T follicular helper cell (primary cell): ENCODE data around the gene TLE7.

Source experiments
- DNase-seq: peaks from one replicate; pipeline ENCODE4 v3.0.0-alpha.2; 2020; ENCODE audit warnings: low read depth
- total RNA-seq, 2 experiments: gene quantifications; one replicate each; lab custom pipeline; 2026; lab: John Stamatoyannopoulos, UW

Gene TLE7
- 0 reads per million in 2 experiments for total RNA-seq

GRCh38 chr16:71442051-71442440, at the start of gene TLE7:
TLE7 (minus strand) TSS chr16:71442054; CDS start chr16:71433324, 8,730 bp downstream.
- DNase-seq: no peak

- no peak for DNase-seq
Measured at GRCh38 chr16:71491054-71491453, 49.2 kb upstream of the TLE7 start.

- no peak for DNase-seq
Measured at GRCh38 chr16:71490361-71490760, 48.5 kb upstream of the TLE7 start.

- DNase-seq: no peak
Measured at GRCh38 chr16:71489122-71489521, 47.3 kb upstream of the TLE7 start, which contains the start of gene ZNF19. ZNF19 (minus strand) TSS chr16:71489324; CDS start chr16:71482114, 7,210 bp downstream.

- peak; percentile 75 for DNase-seq
Measured at GRCh38 chr16:71484006-71484893, 42.4 kb upstream of the TLE7 start.

GRCh38 chr16:71482569-71482968, 40.7 kb upstream of the TLE7 start:
- DNase-seq: no peak

GRCh38 chr16:71480956-71481355, 39.1 kb upstream of the TLE7 start:
- no peak for DNase-seq

GRCh38 chr16:71479420-71479819, 37.6 kb upstream of the TLE7 start:
- DNase-seq: no peak

- no peak for DNase-seq
Measured at GRCh38 chr16:71476457-71477124, 34.7 kb upstream of the TLE7 start.

GRCh38 chr16:71474864-71475263, 33.0 kb upstream of the TLE7 start:
- no peak for DNase-seq

GRCh38 chr16:71473891-71474290, 32.0 kb upstream of the TLE7 start:
- no peak for DNase-seq

- no peak for DNase-seq
Measured at GRCh38 chr16:71472931-71473330, 31.1 kb upstream of the TLE7 start.

GRCh38 chr16:71472051-71472450, 30.2 kb upstream of the TLE7 start:
- DNase-seq: no peak

- DNase-seq: peak; percentile 33
Measured at GRCh38 chr16:71467810-71468209, 26.0 kb upstream of the TLE7 start.

- no peak for DNase-seq
Measured at GRCh38 chr16:71464231-71464630, 22.4 kb upstream of the TLE7 start.

GRCh38 chr16:71461686-71462648, 20.1 kb upstream of the TLE7 start, which contains the start of gene ZNF23:
ZNF23 (minus strand) TSS chr16:71462247; CDS start chr16:71456796, 5,451 bp downstream.
- DNase-seq: peak; percentile 54

GRCh38 chr16:71460941-71461340, 19.1 kb upstream of the TLE7 start:
- DNase-seq: no peak

- no peak for DNase-seq
Measured at GRCh38 chr16:71460236-71460635, 18.4 kb upstream of the TLE7 start.

GRCh38 chr16:71459510-71459909, 17.7 kb upstream of the TLE7 start:
- no peak for DNase-seq

- DNase-seq: no peak
Measured at GRCh38 chr16:71456801-71457200, 14.9 kb upstream of the TLE7 start.

- DNase-seq: no peak
Measured at GRCh38 chr16:71453036-71453435, 11.2 kb upstream of the TLE7 start.

- no peak for DNase-seq
Measured at GRCh38 chr16:71449020-71449419, 7.2 kb upstream of the TLE7 start.
